Activated CD8-positive, alpha-beta memory T cell treated with anti-CD3 and anti-CD28 coated beads, Interleukin-2, amount 50 U/mL, for 1 hour (primary cell): ENCODE data around the gene RPTOR.
"Not testable (repeated sequence)": the region's sequence is repeated elsewhere in the genome, so short reads cannot be mapped to it uniquely, and the experiment has no call there.

ENCODE experiments used
- DNase-seq: peaks from one replicate; pipeline ENCODE4 v3.0.0-alpha.2; 2020; ENCODE audit errors: extremely low read depth

Gene RPTOR

DNA sequence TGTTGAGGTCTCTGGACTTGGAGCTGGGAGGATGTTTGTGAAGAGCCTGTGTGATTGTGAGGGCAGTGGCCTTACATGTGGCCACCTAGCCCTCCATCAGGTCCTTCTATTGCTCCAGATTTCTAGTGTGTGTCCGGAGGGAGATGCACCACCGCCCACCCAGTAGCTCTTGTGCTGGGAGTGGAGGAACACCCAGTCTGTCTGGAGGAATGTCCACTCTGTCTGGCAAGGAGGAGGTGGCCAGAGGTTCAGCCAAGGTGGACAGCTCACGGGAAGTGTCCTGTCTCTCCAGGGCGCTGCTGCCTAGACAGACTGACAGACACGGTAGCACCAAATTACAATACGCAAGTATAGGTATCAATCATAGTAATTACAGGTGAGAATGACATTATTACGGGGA, 10.6 kb downstream of the RPTOR start:
- no peak for DNase-seq

GRCh38 chr17:80558046-80558445, 13.4 kb downstream of the RPTOR start:
- DNase-seq = no peak

DNA sequence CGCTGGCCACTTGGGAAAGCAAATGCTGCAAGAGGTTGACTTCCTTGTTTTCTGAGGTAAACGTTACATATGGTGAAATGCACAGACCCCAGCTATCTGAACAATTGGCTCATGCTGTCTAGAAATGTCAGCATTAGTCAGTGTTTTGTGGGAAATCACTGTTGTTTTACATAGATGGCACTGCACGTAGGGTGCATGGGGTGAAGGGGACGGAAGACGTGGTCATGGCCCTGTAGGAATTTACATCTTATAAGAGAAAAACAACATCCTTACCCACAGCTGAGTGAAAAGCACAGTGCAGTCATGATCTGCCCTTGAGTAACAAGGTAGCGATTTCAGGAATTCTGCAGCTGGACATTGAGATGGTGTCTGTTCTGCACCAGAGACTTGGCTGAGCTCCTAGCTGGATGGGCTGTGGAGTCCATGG, 15.2 kb downstream of the RPTOR start:
- DNase-seq = no peak

- no peak for DNase-seq
These were observed 17.0 kb downstream of the RPTOR start for GRCh38 chr17:80561541-80562114.

GRCh38 chr17:80564545-80564944, 19.9 kb downstream of the RPTOR start:
- DNase-seq = no peak

GRCh38 chr17:80565343-80566053, 20.9 kb downstream of the RPTOR start:
- DNase-seq = no peak

DNA sequence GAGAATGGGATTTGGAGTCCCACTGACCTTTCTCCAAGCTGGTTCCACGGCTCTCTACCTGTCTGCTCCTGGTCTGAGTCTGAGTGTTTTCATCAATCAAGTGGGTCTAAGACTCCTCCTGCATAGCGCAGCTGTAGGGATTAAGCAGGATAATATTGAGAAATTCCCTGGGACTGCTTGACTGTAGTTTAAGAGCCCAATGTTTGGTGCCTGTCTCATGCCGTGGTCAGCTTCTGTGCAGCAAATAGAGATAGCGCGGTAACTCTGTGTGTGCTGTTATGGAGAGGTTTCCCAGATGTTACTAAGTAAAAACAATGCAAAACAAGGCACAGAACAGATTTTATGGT, 21.4 kb downstream of the RPTOR start:
- no peak for DNase-seq

DNA sequence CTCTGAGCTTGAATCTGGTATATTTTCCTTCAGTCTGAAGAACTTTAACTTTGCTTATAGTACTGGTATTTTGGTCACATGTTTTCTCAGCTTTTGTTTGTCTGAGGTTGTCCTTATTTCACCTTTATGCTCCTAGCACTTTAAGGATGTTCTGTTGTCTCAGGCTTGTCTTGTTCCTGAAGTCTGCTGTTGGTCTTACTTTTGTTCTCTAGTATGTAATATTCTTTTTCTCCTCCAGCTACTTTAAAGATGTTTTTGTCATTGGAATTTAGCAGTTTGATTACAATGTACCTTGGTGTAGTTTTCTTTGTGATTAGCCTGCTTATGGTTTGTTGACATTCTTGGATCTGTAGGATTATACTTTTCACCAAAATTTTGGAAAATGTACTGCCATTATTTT, 23.6 kb downstream of the RPTOR start:
- DNase-seq = no peak

GRCh38 chr17:80569924-80570323, 25.3 kb downstream of the RPTOR start:
- DNase-seq = no peak

DNA sequence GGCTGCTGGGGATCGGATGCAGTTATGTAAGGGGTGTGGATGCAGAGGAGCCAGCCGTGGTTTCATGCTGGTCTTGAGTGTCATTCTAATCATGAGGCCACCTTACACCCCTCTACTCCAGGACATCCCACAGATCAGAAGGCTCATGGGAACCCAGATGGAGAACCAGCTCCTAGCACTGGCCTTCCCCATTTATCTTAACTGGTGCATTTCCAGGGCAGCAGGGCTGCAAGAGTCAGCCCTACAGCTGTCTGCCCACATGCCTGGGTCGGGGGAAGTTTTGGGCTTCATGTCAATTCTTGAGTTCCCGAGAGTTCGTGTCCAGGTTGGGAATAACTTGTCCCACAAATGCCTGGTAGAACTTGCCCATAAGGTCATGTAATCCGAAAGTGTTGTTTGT, 29.1 kb downstream of the RPTOR start:
- DNase-seq = no peak

DNA sequence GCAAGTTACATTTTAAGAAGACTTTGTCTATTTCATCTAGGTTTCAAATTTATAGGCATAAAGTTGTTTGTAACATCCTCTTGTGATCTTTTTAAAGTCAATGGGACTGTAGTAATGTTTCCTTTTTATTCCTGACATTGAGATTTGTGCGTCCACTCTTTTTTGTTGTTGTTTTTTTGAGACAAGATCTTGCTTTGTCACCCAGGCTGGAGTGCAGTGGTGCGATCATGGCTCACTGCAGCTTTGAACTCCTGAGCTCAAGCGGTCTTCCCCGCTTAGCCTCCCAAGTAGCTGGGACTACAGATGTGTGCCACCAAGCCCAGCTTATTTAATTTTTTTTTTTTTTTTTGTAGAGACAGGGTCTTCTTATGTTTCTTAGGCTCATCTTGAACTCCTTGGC, 29.9 kb downstream of the RPTOR start:
- DNase-seq = no peak

DNA sequence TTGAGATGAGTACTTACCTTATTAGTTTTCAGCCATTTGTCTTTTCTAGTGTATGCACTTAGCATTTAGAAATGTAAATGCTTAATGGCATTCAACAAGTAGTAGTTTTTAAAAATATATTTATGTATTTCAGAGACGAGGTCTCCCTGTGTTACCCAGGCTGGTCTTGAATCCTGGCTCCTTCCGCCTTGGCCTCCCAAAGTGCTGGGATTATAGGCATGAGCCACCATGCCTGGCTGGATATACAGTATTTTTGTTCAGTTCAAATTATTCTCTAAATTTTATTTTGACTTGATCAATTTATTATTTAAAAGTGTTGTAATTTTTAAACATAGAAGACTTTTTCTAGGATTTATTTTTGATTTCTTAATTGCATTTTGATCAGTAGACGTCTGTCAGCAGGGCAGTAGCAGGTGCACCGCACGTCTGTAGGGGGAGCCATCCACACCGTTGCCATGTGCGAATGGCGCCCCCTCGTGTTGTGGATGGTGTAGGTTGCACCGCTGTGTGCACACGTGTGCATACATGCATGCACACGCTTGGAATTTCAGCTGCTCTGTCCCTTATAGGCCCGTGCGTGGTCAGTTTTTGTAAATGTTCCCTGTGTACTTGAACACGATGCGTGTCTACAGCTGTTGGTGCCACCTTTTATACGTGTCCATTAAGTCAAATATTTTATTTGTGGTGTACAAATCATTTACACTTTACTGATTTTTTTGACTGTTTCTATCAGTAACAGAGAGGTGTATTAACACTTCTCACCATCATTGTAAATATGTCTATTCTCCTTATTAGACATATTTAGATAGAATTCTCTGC, 30.6 kb downstream of the RPTOR start:
- peak; percentile 79 for DNase-seq

DNA sequence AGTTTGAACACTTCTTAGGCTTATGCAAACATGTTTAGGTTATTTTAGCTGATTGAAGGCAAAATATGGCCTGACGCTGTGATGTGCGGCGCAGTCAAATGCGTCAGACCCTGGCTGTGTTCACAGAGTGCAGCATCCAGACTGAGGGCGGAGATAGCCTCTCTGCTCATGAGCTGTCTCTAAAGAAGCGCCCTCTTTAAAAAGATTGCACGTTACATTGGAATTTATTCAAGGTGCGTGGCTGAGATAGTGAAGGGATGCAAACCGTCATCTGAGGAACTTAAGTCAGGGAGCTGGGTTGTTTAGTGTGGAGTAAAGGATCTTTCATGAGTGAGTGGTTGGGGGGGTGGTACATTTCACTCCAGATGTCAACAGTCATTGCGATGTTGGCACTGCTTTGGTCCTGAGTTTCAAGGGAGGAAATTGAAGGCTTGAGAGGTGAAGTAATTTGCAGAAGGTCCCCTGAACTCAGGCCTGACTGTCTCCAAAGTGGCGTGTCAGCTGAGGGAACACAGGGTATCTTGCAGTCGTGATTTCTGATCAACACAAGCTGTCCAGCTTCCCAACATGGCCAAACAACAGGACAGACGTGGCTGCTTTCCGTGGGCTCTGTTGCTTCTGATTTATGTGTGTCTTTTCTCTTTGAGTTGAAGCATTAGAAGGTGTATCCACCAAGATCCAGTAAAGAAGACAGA, 33.4 kb downstream of the RPTOR start:
- DNase-seq = no peak

DNA sequence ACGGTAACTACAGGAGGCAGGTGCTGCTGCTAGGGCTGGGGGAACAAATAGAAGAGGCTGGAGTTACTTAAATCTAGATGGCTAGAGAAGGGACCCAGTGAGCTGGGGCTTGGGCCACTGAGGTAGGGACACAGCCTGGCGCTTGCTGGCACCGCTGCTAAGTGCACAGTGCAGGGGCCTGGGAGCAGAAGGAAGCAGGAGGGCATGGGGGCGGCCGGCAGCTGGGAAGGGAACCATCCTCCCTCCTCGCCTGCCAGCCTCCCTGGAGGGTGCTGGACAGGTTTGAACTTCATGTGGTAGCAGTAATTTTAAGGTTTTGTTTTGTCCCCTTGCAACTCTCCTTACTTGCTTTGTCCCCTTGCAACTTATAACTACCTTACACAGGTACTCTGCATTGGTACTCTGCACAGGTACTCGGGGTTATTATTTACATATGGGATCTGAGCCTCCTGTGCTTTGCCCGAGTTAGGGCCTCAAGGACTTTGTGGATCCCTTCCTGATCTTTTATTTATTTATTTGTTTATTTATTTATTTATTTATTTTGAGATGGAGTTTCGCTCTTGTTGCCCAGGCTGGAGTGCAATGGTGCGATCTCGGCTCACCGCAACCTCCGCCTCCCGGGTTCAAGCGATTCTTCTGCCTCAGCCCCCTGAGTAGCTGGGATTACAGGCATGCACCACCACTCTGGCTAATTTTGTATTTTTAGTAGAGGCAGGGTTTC, 34.2 kb downstream of the RPTOR start:
- not testable (repeated sequence) for DNase-seq

- no peak for DNase-seq
These were observed 37.5 kb downstream of the RPTOR start for GRCh38 chr17:80582165-80582564.

DNA sequence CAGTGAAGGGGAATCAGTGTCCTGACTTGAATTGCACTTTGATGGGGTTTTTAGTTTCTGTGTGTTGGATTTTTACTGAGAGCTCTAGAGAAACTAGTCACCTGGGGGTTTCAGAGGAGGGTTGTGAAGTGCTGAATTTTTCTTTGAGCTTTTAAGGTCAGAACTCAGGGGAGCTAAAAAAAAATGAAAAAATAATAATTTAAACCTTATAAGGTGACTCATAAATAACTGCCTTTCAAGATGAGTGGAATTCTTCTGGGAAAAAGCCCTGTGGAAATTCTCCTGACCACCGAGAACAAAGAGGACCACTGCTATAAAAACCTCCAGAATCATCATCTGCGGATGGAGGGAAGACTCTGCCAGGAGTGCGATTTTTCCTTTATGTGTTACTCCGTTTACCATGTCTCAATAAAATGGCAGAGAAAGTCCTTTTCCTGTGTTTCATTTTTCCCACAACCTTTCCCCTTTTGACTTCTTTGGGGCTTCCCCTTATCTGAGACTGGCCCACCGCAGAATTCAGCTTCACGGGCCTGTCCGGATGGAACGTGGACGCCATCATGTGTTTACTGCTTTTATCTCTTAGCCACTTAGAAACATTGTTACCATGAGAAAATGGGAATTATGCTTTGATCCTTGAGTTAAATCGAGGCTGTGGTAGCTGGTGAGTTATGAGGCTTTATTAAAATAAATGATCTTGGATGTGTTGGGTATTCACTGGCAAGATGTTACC, 39.7 kb downstream of the RPTOR start:
- DNase-seq = no peak

- DNase-seq = no peak
These were observed 41.5 kb downstream of the RPTOR start for GRCh38 chr17:80585890-80586845.

DNA sequence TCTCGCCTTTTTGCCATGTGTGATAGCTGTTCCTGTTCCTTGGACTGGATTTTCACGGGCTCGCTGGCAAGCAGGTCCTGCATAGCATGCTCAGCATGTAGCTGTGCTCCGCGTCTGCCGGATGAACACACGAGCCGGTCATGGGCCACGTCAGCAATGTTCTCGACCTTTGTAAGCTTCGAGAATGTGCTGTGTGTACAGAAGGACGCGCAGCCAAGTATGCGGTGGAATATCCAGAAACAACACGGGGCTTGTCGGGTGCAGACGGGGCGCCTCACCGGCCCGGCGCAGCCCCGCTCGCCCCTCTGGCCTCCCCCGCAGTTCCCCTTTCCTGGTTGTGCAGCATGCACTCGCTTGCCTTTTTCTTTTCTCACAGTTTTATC, 42.2 kb downstream of the RPTOR start:
- no peak for DNase-seq

DNA sequence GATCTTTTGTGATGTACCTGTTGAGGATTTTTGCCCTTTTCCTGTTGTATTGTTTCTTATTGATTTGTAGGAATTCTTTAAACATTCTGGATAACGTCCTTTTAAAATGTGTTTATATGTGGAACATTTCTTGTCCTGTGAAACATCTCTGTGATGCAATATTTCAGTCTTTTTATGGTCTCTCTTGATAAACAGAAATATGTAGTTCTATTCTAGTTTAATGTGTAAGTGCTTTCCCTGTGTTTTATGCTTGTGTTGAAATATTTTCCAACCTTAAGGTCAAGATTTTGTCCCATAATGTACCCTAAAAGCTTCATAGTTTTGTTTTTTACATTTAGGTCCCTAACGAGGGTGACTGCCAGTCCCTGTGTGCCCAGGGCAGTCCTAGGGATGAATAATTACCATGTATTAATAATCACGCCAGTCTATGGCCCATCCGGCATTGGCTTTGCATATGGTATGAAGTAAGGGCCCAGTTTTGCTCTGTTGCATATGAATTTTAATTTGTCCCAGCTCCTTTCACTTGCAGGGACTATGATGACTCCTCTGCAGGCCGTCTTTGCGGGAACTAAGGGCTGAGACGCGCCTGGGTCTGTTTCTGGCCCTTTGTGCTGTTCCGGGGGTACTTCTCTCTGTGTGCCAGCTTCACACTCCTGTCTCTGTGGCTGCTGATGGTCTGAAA, 44.2 kb downstream of the RPTOR start:
- DNase-seq = no peak
